Fibroblast of skin of back (primary cell): ENCODE results near the gene MCM9.

ENCODE experiments used
- DNase-seq: peaks from one replicate; pipeline ENCODE4 v3.0.0-alpha.2; 2013

Gene MCM9

DNA sequence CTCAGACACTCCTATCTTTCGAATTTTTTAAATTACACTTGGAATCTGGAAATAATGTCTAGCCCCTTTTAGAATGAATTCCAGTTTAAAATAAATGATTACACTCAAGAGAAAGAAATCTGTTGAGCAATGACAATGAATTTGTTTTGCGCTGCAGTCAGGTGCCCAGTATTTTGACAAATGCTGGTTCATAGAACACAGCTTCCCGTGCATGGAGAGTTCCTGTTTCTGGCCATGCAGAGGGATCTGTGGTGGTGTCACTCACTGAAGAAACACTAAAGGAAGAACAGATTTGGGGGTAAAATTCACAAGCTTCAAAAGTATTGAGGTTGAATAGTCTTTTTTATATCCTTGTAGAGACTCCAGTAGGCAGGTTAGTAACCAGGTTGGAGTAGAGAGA lies 170.2 kb downstream of the MCM9 start:
- no peak for DNase-seq
